HL-60 (cell line): ENCODE results near the gene RHOBTB1.

Experiments
- DNase-seq, 2 experiments: peaks; one replicate each; pipeline ENCODE4 v3.0.0-alpha.2; 2010 to 2020; ENCODE audit warnings: low read depth in 1 of 2, low spot score in 1 of 2
- H3K27ac ChIP-seq: fragments of 250-450 bp; sonication (Bioruptor Pico); replicated peaks from 2 replicates; pipeline ENCODE4 v1.5.1; 2020; ENCODE audit warnings: mild to moderate bottlenecking, moderate library complexity
- H3K27me3 ChIP-seq: fragments of 250-450 bp; sonication (Bioruptor Pico); 2 replicates; pipeline ENCODE4 v1.5.1; 2021; ENCODE audit warnings: mild to moderate bottlenecking, moderate library complexity; ENCODE audit not compliant: insufficient read depth, poor library complexity, severe bottlenecking
- H3K4me3 ChIP-seq: replicated peaks from 2 replicates; pipeline ENCODE4 v1.5.1; 2011; ENCODE audit warnings: mild to moderate bottlenecking, control low read depth, low read length; ENCODE audit not compliant: insufficient read depth
- CTCF ChIP-seq: IDR thresholded peaks from one replicate; pipeline ENCODE4 v1.5.1; 2011; ENCODE audit warnings: low read length, control low read depth, inconsistent platforms; ENCODE audit not compliant: insufficient read depth
- GABPA ChIP-seq: IDR thresholded peaks from 2 replicates; pipeline ENCODE4 v1.6.1; 2012; ENCODE audit warnings: low read depth
- POLR2AphosphoS5 ChIP-seq: IDR thresholded peaks from 2 replicates; pipeline ENCODE4 v1.6.1; 2012; ENCODE audit warnings: low read depth
- REST ChIP-seq: IDR thresholded peaks from 2 replicates; pipeline ENCODE4 v1.6.1; 2012; ENCODE audit warnings: low read depth; ENCODE audit not compliant: insufficient replicate concordance
- SPI1 ChIP-seq: IDR thresholded peaks from 2 replicates; pipeline ENCODE4 v1.6.1; 2012; ENCODE audit warnings: low read depth, mild to moderate bottlenecking, borderline replicate concordance

Gene RHOBTB1

GRCh38 chr10:60894786-60895185 lies 49.2 kb downstream of the RHOBTB1 start:
- DNase-seq, result no peak
- no peaks in the 10 kb centered on the region for H3K27me3 ChIP-seq
- H3K4me3 ChIP-seq, result no peak overlapping the region
- H3K27ac ChIP-seq, result no peak overlapping the region
- TF ChIP-seq REST, result no peak
- TF ChIP-seq SPI1, result no peak
- no peak for TF ChIP-seq CTCF
- no peak for TF ChIP-seq GABPA
- TF ChIP-seq POLR2AphosphoS5, result no peak

GRCh38 chr10:60893231-60893630 lies 50.8 kb downstream of the RHOBTB1 start:
- no peak for DNase-seq
- Histone ChIP-seq H3K4me3 (no peak overlapping the region), H3K27ac (no peak overlapping the region), H3K27me3 (no peaks in the 10 kb centered on the region)
- no peak for TF ChIP-seq POLR2AphosphoS5
- TF ChIP-seq CTCF, result no peak
- no peak for TF ChIP-seq REST
- no peak for TF ChIP-seq GABPA

GRCh38 chr10:60892571-60892970 lies 51.4 kb downstream of the RHOBTB1 start:
- DNase-seq, result no peak
- Histone ChIP-seq H3K4me3 (no peak overlapping the region), H3K27ac (no peak overlapping the region), H3K27me3 (no peaks in the 10 kb centered on the region)
- TF ChIP-seq SPI1 (no peak), GABPA (no peak)

GRCh38 chr10:60890811-60891210 lies 53.2 kb downstream of the RHOBTB1 start:
- TF ChIP-seq POLR2AphosphoS5 (no peak), GABPA (no peak), REST (no peak), SPI1 (no peak), CTCF (no peak)
- no peaks in the 10 kb centered on the region for H3K27me3 ChIP-seq
- no peak overlapping the region for H3K4me3 ChIP-seq
- DNase-seq, result no peak
- no peak overlapping the region for H3K27ac ChIP-seq
